HL-60/S4 (cell line): ENCODE data around the gene MAPK12.
"Not testable (repeated sequence)": the region's sequence is repeated elsewhere in the genome, so short reads cannot be mapped to it uniquely, and the experiment has no call there.

Source experiments
- in situ Hi-C: fragments of 300-500 bp; cut with MboI; formaldehyde crosslinking; loops from 2 replicates; pipeline ENCODE4 v1.14.3; 2022; ENCODE audit warnings: low sequenced_read_pairs

Gene MAPK12

DNA sequence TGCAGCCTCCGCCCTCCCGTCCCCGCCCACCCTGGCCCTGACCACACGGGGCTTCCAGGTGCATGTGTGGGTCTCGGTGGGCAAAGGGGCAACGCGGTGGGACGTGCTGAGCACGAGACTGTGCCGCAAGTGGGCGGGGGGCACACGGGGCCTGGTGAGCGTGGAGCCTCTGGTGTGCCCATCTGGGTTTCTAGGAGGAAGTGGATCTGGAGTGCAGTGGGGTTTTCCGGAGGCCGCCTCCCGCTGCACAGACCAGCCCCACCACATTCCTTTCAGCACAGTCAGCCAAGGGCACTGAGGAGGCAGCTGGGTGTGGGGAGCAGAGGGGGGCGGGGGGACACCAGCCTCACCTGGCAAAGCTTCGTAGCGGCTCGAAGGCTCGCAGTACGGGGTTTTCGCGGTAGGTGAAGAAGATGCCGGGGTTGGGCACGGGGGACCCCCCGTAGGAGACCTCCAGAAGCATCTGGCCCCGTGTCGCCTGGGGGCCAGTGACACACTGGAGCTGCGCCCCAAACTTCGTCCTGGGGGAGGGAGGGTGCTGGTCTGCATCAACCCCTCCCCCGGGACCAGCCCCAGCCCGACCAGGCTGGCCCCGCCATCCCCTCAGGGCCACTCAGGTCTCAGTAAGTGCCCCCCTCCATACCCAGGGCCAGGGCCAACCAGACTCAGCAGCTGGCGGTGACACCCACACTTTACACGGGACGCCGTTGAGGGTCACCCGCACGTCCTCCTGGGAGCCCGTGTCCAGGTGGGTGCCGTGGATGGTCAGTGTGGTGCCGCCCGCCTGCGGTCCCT is 21.1 kb upstream of the MAPK12 start:
- in situ Hi-C loops: no loop called here

DNA sequence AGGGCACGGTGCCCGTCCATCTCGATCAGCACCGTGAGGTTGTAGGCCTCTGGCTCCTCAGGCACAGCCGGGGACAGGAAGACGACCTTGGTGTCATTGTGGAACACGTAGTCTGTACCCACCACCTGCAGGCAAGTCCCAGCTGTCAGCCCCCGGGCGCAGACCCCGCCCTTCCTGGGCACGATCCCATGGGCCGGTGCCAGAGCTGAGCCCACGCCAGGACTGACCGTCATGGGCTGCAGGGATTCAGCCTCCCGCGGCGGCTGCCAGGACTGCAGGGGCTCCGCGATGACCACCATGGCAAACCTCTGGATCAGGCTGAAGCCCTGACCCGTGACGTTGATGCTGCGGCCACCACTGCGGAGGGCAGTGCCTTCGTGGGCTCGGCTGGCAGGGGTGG is 20.5 kb upstream of the MAPK12 start:
- in situ Hi-C loops: no loop called here

DNA sequence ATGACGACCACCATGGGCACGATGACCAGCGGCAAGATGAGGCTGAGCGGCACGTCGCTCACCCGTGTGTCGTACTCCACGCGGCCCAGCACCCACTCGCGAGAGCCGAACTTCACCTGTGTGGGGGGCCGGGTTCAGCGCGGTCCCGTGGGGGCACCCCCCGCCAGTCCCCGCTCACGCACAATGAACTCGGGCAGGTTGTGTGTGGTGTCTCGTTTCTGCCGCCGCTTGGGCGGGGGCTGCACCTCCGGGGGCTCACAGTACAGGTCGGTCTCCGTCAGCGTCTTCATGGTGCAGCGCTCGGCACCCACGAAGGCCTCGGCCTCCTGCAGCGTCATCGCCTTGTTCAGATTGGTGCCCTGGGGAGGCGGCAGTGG is 19.9 kb upstream of the MAPK12 start:
- in situ Hi-C loops: no loop called here

DNA sequence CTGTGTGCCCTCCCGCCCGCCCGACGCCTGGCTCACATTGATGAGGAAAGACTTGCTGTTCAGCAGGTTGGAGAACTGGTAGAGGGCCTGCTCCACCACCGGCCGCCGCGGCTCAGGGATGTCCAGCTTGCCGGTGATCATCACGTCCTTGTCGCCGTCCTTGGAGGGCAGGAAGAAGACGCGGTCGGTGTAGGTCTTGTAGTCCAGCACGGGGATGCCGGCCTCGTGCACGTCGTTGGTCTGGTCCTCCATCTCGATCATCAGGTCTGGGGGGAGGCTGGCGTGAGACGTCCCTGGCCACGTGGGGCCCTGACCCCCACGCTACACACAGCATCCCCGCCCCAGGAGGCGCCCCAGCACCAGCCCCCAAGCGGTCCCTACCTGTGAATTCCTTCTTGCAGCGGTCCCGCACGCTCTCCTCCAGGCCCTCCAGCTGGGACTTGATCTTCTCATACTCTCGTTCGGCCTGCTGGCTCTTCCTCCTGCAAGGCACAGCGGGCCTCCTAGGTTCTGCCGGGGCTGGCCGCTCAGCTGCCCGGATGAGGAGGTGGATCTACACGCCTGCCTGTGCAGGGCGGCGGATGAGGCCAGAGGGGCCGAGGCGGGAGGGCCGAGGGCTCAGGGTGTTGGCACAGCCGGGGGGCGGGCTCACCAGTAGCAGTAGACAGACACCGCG is 19.4 kb upstream of the MAPK12 start:
- in situ Hi-C loops: no loop called here

DNA sequence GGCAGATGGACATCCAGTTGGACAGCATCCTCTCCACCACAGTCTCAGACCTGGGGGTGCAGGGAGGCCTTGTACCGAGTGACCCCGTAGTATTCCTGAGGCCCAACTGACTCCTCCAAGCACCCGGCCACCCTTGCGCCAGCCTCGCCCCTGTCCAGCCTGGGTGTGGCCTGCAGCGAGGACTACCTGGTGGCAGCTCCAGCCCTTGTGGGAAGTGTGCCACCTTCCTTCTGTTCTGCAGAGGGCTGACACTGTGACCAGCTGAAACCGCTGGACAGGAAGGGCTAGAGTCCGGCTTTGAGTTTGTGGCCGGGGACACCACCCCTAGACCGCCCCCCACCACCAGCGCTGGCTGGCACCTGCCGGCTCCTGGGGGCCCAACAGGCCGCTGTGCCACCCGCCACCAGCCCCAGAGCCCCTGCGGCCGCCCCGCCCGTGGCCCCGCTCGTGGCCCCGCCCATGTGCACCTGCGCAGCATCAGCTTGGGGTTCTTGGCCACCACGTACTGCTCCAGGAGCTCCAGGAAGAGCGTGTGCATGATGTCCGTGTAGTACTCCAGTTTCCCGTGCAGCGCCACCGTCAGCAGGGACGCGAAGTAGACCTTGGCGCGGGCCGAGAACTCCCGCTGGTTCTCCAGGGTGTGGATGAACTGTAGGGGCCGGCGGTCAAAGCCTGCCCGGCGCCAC is 18.7 kb upstream of the MAPK12 start:
- in situ Hi-C loops: no loop called here

DNA sequence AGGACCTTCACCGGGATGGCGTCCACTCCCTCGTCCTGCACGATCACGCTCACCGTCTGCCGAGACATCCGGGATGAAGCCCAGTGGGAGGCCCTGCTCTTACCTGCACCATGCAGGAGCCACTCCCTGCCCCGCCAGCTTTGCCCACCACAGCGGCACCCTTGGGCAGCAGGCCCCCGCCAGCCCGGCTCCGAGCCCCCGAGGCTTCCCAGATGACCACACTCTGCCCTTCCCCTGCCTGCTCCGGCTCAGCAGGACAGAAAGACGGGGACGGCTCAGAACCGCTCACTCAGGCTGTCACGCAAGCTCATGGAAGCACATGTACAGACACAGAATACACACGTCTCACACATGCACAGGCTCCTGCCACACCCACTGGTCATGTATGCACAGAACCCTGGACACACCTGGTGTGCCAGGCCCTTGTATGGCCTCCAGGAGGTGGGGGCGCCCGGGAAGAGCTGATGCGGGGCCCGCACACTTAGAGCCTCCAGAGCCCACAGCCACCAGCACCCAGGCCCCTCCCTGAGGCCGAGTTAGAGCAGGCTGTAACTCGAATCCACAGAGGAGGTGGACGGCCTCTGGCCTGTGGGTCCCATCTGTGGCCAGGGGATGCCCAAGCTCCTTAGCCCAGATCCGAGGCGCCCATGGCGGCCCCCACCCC is 17.6 kb upstream of the MAPK12 start:
- in situ Hi-C loops: loop anchor here (5.0 kb wide), 1 partner anchor 48 kb away; the partner anchor contains the start of gene DENND6B

DNA sequence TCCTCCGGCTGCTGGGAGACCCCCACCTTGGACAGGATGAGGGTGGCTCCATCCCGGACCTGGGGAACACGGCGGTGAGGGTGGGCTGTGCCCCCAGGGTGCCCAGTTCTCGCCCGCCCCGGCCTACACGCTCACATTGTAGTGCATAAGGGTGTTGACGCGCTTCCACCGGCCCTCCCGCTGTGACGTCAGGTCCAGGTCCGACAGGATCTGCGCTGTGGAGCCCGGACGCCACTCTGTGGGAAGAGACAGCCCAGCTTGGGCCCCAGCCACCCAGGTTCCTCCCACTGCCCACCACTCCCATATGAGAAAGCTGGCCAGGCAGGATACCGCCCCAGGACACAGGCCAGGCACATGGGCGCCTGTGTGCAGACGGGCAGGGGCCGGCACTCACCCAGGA is 17.0 kb upstream of the MAPK12 start:
- in situ Hi-C loops: loop anchor here (5.0 kb wide), 1 partner anchor 49 kb away; the partner anchor contains the start of gene DENND6B

DNA sequence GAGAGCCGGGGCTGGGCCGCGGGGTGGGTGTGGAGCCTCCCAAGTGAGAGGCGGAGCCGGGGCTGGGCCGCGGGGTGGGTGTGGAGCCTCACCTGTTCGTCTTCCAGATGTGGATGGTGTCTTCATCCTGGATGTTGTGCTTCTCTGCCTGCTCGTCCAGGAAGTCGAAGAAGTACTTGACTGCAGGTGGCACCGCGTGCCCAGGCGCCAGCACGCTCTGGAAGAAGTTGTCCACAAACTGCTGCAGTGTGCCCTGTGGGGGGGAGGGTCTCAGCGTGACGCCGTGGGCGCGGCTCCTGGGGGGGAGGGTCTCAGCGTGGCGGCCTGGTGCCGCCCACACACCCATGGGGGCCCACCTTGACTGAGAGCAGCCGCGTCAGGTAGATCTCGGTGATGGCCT is 16.3 kb upstream of the MAPK12 start:
- in situ Hi-C loops: loop anchor here (5.0 kb wide), 1 partner anchor 50 kb away; the partner anchor contains the start of gene DENND6B

DNA sequence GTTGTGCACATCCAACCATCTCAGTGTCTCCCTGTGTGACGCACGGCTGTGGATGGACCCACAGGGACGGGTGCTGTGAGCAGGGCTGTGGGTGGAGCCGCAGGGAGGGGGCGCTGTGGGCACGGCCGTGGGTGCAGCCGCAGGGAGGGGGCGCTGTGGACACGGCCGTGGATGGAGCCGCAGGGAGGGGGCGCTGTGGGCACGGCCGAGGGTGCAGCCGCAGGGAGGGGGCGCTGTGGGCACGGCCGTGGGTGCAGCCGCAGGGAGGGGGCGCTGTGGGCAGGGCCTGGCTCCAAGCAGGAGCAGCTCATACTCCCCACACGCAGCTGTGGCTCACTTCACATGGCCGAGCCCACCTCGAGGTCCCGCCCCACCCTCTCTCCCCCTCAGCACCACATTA is 14.7 kb upstream of the MAPK12 start:
- in situ Hi-C loops: loop anchor here (5.0 kb wide), 1 partner anchor 51 kb away; the partner anchor contains the start of gene DENND6B

DNA sequence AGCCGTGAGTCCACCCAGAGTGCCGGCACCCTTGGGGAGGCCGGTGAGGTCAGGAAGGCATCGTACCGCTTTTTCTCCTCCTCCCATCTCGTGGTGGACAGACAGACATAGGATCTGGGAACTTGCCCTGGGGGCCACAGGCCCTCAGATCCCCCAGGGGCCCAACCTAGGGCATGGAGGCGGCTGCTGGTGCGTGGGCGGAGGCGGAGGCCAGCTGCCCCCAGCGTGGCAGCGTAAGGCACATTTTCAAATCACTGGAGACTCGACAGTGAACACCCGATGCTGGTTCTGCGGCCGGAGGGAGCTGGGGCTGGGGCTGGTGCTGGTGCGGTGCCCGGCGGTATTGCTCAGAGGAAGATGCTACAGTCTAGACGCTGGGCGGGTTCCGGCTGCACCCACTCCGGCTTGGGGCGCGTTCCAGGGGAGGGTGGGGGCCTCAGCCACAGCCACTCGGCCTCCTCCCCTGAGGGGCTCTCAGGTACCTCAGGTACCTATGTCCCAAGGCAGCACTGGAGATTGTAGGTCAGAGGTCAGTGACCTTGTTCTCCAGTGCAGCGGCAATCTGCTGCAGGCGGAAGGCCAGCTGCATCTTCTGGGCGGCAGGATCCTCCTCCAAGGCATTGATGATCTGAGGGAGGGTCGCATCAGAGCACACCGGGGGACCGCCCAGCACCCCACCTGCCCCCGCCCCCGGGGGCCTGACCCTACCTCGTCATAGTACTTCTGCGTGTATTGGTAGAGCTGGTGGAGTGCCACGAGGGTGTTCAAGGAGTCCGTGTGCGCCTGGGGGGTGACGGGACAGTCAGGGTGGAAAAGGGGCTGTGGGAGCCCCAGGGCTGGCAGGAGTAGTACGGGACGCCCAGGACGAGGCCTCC is 13.9 kb upstream of the MAPK12 start:
- in situ Hi-C loops: loop anchor here (5.0 kb wide), 1 partner anchor 52 kb away; the partner anchor contains the start of gene DENND6B

DNA sequence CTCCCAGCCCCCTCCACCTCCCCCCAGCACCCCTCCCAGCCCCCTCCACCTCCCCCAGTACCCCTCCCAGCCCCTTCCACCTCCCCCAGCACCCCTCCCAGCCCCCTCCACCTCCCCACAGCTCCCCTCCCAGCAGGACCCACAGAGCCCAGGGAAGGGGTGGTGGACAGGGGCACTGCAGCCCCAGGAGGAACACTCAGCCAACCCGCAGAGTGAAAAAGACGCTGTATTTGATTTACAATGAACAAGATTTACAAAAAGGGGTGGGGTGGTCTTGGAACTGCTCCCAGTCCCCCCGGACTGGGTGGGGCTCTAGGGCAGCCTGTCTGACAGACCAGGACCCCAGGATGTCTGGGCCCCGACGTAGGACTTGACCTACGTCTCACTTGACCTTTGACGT is 13.3 kb upstream of the MAPK12 start:
- in situ Hi-C loops: loop anchor here (5.0 kb wide), 1 partner anchor 53 kb away; the partner anchor contains the start of gene DENND6B

DNA sequence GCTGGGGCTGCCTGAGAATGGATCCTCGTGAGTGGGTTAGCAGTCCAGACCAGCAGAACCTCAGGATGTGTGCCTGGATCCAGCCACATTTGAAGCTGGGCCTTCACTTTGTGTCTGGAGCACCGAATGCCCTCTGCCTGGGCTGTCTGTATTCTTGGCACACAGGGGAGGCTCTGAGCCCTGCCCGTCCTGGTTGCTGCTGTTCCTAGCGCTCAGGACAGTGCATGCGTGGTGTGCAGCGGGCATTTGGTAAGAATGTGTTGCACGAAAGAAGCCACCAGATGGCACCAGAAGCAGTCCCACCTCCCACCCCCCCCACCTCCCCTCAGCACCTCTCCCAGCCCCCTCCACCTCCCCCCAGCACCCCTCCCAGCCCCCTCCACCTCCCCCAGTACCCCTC is 12.8 kb upstream of the MAPK12 start:
- in situ Hi-C loops: no loop called here

DNA sequence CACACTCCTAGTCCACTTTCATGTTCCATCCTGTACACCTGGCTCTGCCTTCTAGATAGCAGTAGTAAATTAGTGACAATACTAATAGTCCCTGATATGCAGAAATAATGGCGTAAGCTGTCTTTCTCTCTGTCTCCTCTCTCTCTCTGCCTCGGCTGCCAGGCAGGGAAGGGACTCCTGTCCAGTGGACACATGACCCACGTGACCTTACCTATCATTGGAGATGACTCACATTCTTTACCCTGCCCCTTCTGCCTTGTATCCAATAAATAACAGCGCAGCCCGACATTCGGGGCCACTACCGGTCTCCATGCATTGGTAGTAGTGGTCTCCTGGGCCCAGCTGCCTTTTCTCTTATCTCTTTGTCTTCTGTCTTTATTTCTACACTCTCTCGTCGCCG is 12.3 kb upstream of the MAPK12 start:
- in situ Hi-C loops: not testable (repeated sequence)

DNA sequence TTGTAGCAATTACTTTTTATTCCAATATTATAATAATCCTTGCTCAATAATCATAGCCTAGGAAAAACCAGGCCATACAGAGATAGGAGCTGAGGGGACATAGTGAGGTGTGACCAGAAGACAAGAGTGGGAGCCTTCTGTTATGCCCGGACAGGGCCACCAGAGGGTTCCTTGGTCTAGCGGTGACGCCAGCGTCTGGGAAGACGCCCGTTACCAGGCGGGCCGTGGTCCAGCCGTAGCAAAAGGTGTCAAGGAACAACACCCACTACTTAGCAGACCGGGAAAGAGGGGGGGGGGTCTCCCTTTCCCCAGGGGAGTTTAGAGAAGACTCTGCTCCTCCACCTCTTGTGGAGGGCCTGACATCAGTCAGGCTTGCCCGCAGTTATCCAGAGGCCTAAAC is 11.9 kb upstream of the MAPK12 start:
- in situ Hi-C loops: not testable (repeated sequence)

DNA sequence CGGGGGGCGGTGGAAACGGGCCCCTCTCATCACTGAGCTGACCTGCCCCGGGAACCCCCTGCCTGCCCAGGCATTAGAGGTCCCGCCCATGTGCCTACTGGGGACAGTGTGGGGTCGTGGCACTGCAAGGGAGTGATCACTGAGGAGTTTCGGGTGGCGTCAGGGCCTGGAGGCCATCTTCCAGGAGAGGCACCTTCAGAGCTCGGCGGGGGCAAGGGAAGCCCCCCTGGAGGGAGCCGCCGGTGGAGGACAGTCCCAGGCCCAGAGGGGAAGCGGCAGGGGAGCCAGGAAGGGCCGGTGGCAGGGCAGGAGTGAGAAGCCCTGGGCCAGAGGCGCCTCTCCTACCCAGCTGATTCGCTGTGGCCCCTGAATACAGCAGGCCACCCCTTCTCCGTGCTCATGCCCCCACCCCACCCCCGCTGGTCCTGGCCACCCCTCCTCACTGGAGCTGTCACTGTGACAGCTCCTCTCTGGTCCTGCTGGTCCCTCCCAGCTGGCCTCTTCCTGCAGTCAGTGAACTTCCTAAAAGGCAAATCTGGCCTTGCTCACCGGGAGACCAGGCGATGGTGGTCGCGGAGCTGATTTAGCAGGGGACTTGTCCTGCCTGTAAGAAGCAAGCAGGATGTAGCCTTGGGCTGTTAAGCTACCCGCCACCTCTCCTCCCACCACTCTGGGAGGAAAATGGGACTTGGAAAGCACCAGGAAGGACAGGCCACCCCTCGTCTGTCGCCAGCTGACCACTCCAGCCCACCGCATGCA is 10.7 kb upstream of the MAPK12 start:
- in situ Hi-C loops: no loop called here

DNA sequence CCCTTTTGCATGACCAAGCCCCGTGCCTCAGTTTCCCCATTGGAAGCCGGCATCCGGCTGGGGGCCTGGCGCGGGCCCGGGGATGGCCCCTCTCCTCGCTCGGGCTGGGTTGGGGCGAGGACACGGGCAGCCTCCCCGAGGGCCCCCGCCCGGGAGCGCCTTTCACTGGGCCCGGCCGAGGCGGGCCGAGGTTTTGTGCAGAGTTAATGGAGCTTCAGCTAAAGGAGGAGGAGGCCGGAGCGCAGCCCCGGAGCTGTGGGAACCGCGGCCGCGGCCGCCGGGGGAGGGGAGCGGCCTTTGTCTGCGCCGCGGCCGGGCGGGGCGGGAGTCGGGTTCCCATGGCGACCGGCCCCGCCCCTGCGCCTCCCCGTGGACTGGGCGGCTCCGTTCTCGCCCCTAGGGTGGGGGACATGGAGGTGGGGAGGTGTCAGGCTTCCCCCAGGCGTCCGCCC is 10.1 kb upstream of the MAPK12 start:
- in situ Hi-C loops: no loop called here

DNA sequence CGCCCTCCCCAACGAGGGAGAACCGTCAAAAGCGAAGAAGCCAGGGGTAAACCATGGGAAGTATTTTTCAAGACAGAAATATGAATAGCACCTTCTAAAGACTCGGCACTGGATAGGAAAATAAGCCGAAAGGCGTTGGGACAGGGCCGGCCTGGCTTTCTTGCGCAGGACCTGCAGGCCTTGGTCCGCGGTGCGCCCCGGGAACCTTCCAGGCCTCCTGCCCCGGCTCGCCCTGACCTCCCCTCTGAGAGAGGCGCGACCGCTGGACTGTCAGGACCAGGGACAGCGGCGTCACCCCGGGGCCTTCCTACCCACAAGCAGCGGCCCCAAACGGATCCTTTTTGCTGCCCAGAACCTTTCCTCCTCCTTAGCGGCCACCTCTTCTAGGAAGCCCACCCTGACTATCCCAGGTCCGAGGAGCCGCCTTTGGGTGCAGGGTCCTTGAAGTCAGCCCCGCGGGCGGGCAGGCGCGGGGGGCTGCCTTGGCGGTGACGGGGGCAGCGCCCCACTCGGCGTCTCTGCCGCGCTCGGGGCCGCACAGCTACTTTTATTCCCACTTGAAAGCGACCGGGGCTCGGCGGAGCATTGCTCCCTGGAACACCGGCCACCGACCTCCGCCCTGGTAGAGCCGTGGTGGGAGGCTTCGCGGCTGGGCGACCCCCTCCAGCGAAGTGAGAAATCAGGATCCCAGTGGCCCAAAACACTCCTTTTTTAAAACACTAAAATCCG is 9.3 kb upstream of the MAPK12 start:
- in situ Hi-C loops: no loop called here

DNA sequence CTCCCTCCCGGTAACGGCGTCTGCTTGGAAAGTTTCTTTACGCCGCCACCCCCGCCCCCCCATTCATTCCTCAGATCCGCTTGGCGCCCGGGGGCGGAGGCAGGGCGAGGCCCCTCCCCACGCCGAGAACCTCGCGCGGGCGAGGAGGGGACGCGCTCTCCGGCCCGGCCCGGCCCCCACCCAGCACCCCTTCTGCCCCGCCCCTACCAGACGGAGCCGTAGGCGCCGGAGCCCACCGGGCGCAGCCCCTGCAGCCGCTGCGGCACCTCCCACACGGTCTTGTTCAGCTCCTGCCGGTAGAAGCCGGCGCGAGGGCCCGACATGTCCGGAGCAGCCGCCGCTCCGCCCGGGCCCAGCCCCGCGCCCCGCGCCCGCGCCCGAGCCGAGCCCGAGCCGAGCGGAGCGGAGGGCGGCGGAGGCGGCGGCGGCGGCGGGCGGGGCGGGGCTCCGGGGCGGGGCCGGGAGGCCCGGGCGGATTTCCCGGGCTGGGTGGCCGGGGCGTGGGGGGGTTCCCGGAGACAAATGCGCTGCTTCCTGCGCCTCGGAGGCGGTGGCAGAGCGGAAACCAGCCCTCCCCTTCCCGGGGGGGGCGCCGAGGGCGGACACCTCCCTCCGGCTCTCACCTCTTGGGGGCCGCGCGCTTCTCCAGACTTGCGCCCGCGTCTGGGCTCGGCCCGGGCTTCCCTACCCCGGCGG is 8.6 kb upstream of the MAPK12 start, which contains the start of gene MAPK11:
TSS of gene MAPK11 (minus strand) at position 411 of the 696 bp plus-strand sequence. CDS start at position 323, 88 bp downstream.
- in situ Hi-C loops: loop anchor here (10.0 kb wide), 1 partner anchor 225 kb away; no protein-coding TSS in a partner anchor
